Measurements from ENCODE around the gene DYNC1I2.

GRCh38 chr2:171675810-171676345 lies 11.4 kb upstream of the DYNC1I2 start:
- TF ChIP-seq REST (IDR thresholded peaks at IDR 0.05; ENCODE audit: low read depth) (no peak), EGR1 (IDR thresholded peaks at IDR 0.05) (no peak), EP300 (IDR thresholded peaks at IDR 0.05; ENCODE audit: borderline replicate concordance) (no peak), CEBPB (IDR thresholded peaks at IDR 0.05) (no peak), FOXM1 (IDR thresholded peaks at IDR 0.05; ENCODE audit: borderline replicate concordance, low read depth) (no peak), TAF1 (IDR thresholded peaks at IDR 0.05; ENCODE audit: low read depth) (no peak), MAX (IDR thresholded peaks at IDR 0.05) (no peak), ZBTB7A (IDR thresholded peaks at IDR 0.05; ENCODE audit: low read depth) (no peak), RAD21 (IDR thresholded peaks at IDR 0.05; ENCODE audit: low read depth) (no peak), CREB1 (IDR thresholded peaks at IDR 0.05; ENCODE audit: low read depth) (no peak), TEAD4 (IDR thresholded peaks at IDR 0.05) (no peak), YY1 (IDR thresholded peaks at IDR 0.05; ENCODE audit: low read depth) (no peak), TCF12 (IDR thresholded peaks at IDR 0.05; ENCODE audit: low read depth) (no peak)

Data from Ishikawa (cell line).